ENCODE measurements around the gene NAA20.

DNA sequence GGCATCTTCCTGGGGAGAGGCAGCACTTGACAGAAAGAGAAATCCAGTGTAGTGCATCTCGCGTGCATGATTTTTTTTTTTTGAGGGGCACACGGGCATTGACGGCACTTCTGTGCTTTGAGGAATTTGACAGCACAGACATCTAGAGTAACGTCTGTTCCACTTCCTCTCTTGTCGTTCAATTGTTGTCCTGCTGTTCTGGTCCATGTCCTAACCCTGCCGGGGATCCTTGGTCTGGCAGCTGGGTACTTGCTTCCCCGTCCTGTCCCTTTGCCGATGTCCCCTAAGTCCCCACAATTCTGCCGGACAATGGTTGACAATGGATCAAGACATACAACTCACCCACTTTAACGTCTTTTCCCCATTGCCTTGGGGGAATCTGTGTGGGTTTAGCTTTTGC lies 46.0 kb upstream of the NAA20 start:
- TF ChIP-seq, protein P1, sequence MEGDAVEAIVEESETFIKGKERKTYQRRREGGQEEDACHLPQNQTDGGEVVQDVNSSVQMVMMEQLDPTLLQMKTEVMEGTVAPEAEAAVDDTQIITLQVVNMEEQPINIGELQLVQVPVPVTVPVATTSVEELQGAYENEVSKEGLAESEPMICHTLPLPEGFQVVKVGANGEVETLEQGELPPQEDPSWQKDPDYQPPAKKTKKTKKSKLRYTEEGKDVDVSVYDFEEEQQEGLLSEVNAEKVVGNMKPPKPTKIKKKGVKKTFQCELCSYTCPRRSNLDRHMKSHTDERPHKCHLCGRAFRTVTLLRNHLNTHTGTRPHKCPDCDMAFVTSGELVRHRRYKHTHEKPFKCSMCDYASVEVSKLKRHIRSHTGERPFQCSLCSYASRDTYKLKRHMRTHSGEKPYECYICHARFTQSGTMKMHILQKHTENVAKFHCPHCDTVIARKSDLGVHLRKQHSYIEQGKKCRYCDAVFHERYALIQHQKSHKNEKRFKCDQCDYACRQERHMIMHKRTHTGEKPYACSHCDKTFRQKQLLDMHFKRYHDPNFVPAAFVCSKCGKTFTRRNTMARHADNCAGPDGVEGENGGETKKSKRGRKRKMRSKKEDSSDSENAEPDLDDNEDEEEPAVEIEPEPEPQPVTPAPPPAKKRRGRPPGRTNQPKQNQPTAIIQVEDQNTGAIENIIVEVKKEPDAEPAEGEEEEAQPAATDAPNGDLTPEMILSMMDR (IDR thresholded peaks at IDR 0.05): no peak
- TF ChIP-seq POLR2A (IDR thresholded peaks at IDR 0.05): no peak
- peak in 2 of 4 donors; percentile 6 to 22 for TF ChIP-seq POLR2AphosphoS5 (IDR thresholded peaks at IDR 0.05)
